Bronchial epithelial cell (primary cell): ENCODE results near the gene SFRP2. TPM values are rescaled to one million over a fixed set of nuclear protein-coding genes. Genes with fewer than 3 reads are reported as not detected.
A peak's percentile ranks its signal among the peaks of the same experiment; 100 is the strongest.

Experiments
- DNase-seq: peaks from one replicate; pipeline ENCODE4 v3.0.0-alpha.2; 2010; ENCODE audit warnings: low read depth
- FAIRE-seq: peaks from 2 replicates; lab custom pipeline; 2011; peaks lifted over from hg19 to GRCh38; lab: Jason Lieb, UNC
- H3K27me3 ChIP-seq: 2 replicates; pipeline ENCODE4 v1.5.1; 2011; ENCODE audit warnings: low read length; ENCODE audit not compliant: control insufficient read depth, insufficient read depth
- H3K36me3 ChIP-seq: 2 replicates; pipeline ENCODE4 v1.5.1; 2011; ENCODE audit warnings: low read length; ENCODE audit not compliant: control insufficient read depth, insufficient read depth
- H3K4me3 ChIP-seq: 2 replicates; pipeline ENCODE4 v1.5.1; 2011; ENCODE audit warnings: mild to moderate bottlenecking, low read depth, low read length, control low read depth
- total RNA-seq: library from RNA; depleted of rRNA; stranded (reverse); fragments of >200 nt; gene quantifications from 2 replicates; pipeline ENCODE4 v1.2.1, GENCODE V29; 2014
- TF ChIP-seq, protein P1 (sequence below): IDR thresholded peaks from 2 replicates; pipeline ENCODE4 v1.5.1; 2011; ENCODE audit warnings: mild to moderate bottlenecking, moderate library complexity, low read length, control low read depth, inconsistent platforms; ENCODE audit not compliant: insufficient read depth, severe bottlenecking

Gene SFRP2
- total RNA-seq, 1 donor from 2014 or later: not detected

DNA sequence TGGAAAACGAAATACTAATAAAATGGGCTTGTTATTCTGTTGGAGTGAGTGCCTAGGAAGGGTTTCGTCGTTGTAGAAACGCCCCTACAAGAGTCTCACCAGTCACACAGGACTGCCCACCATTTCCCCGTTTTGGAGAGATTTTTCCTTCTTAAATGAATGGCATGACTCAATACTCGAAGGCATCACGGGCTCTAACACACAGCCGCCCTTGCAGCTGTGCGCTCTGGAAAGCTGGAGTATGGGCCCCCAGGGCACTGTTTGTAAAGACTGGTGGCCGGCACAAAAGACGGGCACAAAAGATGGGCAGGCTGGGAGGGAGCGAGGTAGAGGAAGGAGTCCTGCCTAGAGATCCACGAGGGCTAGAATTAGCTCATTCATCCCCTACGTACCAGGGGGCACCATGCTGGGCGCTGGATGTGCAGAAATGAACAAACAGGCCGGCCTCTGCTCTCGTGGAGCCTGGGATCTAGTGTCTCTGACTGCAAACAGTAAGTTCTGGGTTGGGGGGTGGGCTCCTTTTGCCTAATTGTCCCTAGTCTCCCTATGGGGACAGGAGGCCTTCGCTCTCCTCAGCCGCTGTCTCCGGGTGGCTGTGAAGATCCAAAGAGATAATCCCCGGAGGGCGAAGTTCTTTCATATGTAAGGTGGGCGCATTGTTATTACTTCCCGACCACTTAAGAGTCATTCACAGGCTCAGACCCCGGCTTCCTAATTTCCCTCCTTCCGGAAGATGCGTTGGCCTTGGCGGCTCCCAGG lies 1.0 kb upstream of the SFRP2 start:
- TF ChIP-seq, protein P1, sequence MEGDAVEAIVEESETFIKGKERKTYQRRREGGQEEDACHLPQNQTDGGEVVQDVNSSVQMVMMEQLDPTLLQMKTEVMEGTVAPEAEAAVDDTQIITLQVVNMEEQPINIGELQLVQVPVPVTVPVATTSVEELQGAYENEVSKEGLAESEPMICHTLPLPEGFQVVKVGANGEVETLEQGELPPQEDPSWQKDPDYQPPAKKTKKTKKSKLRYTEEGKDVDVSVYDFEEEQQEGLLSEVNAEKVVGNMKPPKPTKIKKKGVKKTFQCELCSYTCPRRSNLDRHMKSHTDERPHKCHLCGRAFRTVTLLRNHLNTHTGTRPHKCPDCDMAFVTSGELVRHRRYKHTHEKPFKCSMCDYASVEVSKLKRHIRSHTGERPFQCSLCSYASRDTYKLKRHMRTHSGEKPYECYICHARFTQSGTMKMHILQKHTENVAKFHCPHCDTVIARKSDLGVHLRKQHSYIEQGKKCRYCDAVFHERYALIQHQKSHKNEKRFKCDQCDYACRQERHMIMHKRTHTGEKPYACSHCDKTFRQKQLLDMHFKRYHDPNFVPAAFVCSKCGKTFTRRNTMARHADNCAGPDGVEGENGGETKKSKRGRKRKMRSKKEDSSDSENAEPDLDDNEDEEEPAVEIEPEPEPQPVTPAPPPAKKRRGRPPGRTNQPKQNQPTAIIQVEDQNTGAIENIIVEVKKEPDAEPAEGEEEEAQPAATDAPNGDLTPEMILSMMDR: no peak
- H3K27me3 ChIP-seq: peaks cover 49% of the 10 kb centered on the region
- H3K36me3 ChIP-seq: no peaks in the 10 kb centered on the region
- FAIRE-seq (no peak), DNase-seq (no peak)
- no peak overlapping the region for H3K4me3 ChIP-seq

DNA sequence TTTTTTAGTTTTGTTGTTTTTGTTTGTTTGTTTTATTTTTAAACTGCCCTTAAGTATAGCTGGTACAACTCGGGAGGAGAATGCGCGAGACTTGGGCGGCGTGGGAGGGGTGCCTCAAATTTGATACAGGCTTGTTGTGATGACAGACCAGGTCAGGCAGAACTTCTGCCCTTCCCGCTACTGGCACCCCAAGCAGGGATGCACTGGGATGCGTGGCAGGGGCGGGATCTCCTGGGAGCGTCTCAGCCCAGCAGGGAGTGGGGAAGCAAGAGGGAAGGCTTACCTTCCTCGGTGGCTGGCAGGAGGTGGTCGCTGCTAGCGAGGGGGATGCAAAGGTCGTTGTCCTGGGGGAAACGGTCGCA lies 851 bp downstream of the SFRP2 start:
- no peak overlapping the region for H3K4me3 ChIP-seq
- no peaks in the 10 kb centered on the region for H3K36me3 ChIP-seq
- peaks cover 49% of the 10 kb centered on the region for H3K27me3 ChIP-seq
- no peak for FAIRE-seq
- DNase-seq: no peak
- TF ChIP-seq, protein P1: no peak

DNA sequence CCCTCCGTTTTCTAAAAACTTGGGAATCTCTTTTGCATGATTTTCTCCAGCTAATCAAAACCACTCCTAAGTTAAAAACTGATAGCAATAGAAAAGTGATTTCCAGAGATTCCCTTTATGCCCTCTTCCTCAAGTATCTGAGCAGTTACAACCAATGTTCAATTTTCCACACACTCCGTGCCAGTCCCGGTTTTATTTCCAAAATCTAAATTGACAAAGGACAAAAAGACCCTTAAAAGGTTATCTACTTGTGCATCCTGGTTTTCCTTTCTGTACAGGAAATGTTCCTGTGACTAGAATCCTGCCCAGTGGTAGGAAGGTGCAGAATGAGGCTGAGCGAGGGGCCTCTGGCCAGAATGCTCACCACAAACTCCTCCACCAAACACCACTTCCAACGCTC lies 1.3 kb downstream of the SFRP2 start:
- TF ChIP-seq, protein P1: no peak
- Histone ChIP-seq H3K4me3 (no peak overlapping the region), H3K36me3 (no peaks in the 10 kb centered on the region), H3K27me3 (peaks cover 49% of the 10 kb centered on the region)
- DNase-seq (no peak), FAIRE-seq (no peak)

DNA sequence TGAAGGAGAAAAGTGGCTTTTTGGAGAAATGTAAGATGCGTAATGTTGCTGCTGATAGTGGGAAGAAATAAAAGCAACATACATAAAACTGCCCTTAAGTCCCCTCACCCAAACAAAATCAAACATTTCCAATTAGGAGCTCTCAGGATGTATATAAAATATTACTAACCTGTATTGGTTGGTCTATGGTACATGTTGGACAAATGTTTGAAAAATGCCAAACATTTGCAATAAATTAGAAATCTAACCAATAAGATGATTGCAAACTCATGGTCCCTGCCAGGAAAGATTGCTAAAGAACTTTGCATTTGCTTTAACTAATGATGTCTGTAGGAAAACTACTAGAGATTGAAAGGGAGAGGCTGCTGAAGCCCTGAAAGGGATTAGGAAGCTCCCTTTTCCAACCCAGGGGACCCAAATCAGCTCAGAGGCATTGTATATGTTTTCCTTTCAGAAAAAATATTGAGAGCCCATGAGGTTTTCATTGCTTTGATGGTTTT lies 1.8 kb downstream of the SFRP2 start:
- FAIRE-seq: no peak
- Histone ChIP-seq H3K27me3 (peaks cover 48% of the 10 kb centered on the region), H3K36me3 (no peaks in the 10 kb centered on the region), H3K4me3 (no peak overlapping the region)
- DNase-seq: no peak
- TF ChIP-seq, protein P1: no peak

DNA sequence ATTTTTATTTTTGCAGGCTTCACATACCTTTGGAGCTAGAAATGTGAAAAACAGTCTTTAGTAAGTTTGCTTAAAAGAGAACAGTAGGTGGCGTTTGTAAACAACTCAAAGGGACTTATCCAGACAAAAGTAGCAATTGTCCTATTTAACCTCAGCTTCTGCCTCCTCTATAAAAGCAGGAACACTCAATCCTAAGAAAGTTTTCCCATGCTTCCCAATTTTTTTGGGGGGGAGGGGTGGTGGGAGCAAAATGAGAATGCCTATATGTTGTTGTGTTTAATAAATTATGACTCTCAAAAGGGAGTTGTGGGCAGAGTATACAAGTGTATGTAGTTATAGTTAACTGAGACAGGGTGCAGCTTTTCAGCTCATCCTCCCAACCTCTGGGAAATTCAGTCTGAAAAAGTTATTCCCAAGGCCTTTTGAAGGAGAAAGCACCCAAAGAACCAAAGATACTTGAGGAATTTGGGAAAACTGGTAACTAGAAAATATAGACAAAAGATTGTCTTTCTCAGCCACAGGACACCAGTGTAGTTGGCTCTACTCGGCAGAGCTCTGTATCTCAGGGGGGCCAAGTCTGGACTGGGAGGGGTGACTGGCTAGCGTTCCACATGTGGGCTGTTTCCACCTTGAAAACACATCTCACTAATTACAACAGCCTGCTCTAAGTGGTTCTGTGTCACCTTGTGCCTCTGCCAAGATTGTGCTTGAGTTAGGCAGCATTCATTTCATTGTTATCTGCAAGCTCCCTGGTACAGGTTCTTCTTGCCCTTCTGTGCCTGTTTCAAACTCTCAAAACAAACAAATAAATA lies 2.8 kb downstream of the SFRP2 start:
- Histone ChIP-seq H3K36me3 (no peaks in the 10 kb centered on the region), H3K27me3 (peaks cover 38% of the 10 kb centered on the region), H3K4me3 (no peak overlapping the region)
- FAIRE-seq (no peak), DNase-seq (peak; percentile 41)
- TF ChIP-seq, protein P1: peak; percentile 44
